GM13976 (cell line): ENCODE measurements around the gene HCRTR1.

Experiments
- DNase-seq: peaks from one replicate; pipeline ENCODE4 v3.0.0; 2012; ENCODE audit warnings: low spot score
- in situ Hi-C: fragments of 300-500 bp; cut with MboI; formaldehyde crosslinking; loops from one replicate; pipeline ENCODE4 v1.12.0; 2022; ENCODE audit warnings: low sequenced_read_pairs, mixed read lengths, inconsistent platforms; ENCODE audit not compliant: unreplicated experiment
- TF ChIP-seq, protein P1 (sequence below): IDR thresholded peaks from 2 replicates; pipeline ENCODE4 v1.5.1; 2012; ENCODE audit warnings: borderline replicate concordance, mild to moderate bottlenecking; ENCODE audit not compliant: insufficient read depth; ENCODE audit errors: extremely low read depth, missing control alignments, control extremely low read depth

Gene HCRTR1

DNA sequence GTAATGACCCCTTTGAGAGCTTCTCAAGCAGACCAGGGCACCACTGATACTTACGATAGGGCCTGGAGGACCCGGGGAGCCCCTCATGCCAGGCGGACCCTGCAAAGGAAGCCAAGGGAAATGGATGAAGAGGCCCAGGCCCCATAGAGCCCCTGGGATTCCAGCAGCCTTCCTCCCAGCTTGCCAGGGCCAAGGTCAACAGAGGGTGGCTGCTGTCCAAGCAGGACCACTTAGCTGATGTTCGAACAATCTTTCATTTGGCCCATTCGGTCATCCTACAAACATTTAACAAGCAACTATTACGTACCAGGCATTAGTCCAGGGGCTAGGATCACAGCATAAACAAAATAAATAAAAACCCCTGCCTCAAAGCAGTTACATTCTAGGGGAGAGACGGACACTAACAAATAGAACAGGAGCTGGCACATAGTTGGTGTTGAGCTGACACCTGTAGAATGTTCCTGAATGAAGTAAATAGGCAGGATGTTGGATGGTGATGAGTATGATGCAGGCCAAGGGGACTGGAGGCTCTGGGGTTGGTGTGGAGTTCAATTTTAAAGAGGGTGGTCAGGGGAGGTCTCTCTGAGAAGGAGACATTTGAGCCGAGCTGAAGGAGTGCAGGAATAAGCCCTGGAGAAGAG lies 54.2 kb downstream of the HCRTR1 start:
- in situ Hi-C loops: loop anchor here (25.0 kb wide), 1 partner anchor 291 kb away; no protein-coding TSS in a partner anchor
- no peak for DNase-seq
- TF ChIP-seq, protein P1, sequence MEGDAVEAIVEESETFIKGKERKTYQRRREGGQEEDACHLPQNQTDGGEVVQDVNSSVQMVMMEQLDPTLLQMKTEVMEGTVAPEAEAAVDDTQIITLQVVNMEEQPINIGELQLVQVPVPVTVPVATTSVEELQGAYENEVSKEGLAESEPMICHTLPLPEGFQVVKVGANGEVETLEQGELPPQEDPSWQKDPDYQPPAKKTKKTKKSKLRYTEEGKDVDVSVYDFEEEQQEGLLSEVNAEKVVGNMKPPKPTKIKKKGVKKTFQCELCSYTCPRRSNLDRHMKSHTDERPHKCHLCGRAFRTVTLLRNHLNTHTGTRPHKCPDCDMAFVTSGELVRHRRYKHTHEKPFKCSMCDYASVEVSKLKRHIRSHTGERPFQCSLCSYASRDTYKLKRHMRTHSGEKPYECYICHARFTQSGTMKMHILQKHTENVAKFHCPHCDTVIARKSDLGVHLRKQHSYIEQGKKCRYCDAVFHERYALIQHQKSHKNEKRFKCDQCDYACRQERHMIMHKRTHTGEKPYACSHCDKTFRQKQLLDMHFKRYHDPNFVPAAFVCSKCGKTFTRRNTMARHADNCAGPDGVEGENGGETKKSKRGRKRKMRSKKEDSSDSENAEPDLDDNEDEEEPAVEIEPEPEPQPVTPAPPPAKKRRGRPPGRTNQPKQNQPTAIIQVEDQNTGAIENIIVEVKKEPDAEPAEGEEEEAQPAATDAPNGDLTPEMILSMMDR: no peak

DNA sequence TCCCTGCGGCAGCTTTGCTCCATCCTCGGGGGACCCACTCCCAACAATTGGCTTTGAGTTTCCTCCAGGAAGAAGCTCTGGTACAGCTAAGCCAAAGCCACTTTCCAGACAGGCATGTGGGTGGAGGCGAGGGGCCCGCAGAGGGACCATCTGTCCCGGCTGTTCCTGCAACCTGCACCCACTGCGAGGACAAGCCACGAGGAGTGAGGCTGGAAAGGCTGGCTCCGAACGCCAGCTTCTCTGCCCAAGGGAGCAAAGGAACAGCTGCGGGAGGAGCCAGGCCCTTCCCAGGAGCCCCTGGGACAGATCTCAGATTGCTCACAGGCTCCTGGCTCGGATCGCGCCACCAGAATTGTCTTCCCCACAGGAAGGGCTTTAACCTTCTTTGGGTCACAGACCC lies 55.5 kb downstream of the HCRTR1 start:
- no peak for DNase-seq
- TF ChIP-seq, protein P1: no peak
- in situ Hi-C loops: loop anchor here (25.0 kb wide), 1 partner anchor 289 kb away; no protein-coding TSS in a partner anchor

DNA sequence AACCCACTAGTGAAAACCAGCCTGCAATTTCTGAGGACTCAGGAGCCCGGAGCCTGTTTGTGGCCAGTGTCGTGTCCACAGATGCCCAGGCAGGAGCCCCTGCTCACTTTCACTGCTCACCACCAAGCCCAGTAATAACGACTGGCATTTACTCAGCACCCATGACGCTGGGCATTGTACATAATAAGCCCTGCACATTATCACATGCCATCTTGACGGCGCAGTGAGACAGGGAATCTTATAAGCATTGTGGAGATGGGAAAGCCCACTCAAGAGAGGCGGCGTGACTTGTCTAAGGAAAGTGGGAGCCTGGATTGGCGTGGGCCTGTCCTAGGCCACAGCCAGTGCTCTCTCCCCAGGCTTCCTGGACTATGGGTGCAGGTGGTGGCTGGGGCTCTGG lies 55.9 kb downstream of the HCRTR1 start:
- in situ Hi-C loops: loop anchor here (25.0 kb wide), 1 partner anchor 289 kb away; no protein-coding TSS in a partner anchor
- no peak for DNase-seq
- TF ChIP-seq, protein P1: no peak

DNA sequence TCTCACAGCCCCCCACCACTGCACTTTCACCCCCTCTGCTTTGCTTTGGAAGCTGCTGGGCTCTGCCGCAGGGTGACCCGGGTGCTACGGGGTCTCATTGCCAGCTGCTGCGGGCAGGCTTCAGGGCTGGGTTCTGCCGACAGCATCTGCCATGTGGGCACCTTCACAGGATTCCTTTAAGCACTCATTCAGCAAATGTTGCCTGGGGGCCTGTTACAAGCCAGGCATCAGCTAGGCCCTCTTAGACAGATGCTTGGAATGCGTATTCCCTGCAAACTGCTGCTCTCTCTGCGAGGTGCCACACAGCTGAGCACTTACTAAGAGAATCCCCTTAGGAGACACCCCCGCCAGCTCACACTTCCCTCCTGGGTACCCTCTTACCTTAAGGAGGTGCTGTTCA lies 57.1 kb downstream of the HCRTR1 start:
- TF ChIP-seq, protein P1: no peak
- no peak for DNase-seq
- in situ Hi-C loops: loop anchor here (25.0 kb wide), 1 partner anchor 288 kb away; no protein-coding TSS in a partner anchor

DNA sequence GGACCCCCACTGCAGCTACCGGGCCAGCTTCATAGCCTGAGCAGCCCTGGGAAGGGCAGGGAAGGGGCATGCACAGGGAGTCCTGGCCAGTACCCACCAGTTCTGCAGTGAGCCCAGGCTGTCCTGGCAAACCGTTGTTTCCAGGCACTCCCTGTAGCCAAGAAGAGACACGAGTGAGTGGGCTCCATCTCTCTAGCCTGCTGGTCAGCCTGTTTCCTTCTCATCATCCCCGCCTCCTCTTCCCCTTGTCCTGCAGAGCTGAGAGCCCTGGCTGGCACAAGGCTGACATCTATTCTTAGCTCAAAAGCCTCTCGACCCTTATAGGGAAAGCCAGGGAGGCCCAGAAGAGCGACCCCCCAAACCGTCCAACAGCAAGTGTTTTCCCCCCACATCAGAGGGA lies 57.7 kb downstream of the HCRTR1 start:
- TF ChIP-seq, protein P1: no peak
- no peak for DNase-seq
- in situ Hi-C loops: no loop called here

DNA sequence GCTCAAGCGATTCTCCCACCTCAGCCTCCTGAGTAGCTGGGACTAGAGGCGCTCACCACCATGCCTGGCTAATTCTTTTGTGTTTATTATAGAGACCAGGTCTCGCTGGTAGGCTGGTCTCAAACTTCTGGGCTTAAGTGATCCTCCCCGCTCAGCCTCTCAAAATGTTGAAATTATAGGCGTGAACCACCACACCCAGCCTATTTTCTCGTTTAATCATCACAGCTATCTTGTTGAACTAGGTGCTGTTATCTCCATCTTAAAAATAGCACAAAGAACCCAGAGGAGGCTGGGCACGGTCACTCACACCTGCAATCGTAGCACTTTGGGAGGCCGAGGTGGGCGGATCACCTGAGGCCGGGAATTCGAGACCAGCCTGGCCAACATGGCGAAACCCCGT lies 58.3 kb downstream of the HCRTR1 start:
- TF ChIP-seq, protein P1: no peak
- no peak for DNase-seq
- in situ Hi-C loops: no loop called here
